Glomerular endothelial cell (primary cell): ENCODE measurements around the gene SENP7. TPM values are rescaled to one million over a fixed set of nuclear protein-coding genes. Genes with fewer than 3 reads are reported as not detected.
"Not testable (repeated sequence)": the region's sequence is repeated elsewhere in the genome, so short reads cannot be mapped to it uniquely, and the experiment has no call there.

Experiments
- DNase-seq: peaks from one replicate; pipeline ENCODE4 v3.0.0-alpha.2; 2011; ENCODE audit warnings: low read depth, low spot score; ENCODE audit errors: extremely low read depth
- total RNA-seq: library from RNA; depleted of rRNA; stranded (reverse); fragments of >200 nt; gene quantifications from 2 replicates; pipeline ENCODE4 v1.2.3, GENCODE V29; 2015

Gene SENP7
- total RNA-seq, 1 donor from 2014 or later: 17.7 TPM

GRCh38 chr3:101454629-101455028 lies 58.4 kb downstream of the SENP7 start:
- no peak for DNase-seq

GRCh38 chr3:101453961-101454360 lies 59.1 kb downstream of the SENP7 start:
- DNase-seq: no peak

DNA sequence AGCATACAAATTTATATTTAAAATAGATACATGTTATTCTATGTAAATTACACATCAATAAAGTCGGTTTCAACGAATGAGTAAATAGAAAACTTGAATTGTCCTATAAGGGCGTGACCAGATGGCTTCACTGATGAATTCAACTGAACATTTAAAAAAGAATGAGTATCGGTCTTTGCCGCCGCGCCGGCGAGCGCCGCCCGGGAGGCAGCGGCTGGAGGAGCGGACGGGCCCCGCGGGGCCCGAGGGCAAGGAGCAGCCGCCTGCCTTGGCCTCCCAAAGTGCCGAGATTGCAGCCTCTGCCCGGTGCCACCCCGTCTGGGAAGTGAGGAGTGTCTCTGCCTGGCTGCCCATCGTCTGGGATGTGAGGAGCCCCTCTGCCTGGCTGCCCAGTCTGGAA lies 74.4 kb downstream of the SENP7 start:
- DNase-seq: not testable (repeated sequence)

DNA sequence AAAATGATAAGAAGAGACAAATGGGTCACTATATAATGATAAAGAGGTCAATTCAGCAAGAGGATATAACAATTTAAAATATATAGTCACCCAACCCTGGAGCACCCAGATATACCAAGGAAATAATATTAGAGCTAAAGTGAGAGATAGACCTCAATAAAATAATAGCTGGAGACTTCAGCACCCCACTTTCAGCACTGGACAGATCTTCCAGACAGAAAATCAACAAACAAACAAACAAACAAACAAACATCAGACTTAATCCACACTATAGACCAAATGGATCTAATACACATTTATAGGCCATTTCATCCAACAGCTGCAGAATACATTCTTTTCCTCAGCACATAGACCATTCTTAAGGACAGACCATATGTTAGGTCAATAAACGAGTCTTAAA lies 79.4 kb downstream of the SENP7 start:
- no peak for DNase-seq

GRCh38 chr3:101423984-101424888 lies 88.8 kb downstream of the SENP7 start:
- DNase-seq: no peak

- no peak for DNase-seq
Observed at GRCh38 chr3:101418851-101419250, 94.2 kb downstream of the SENP7 start.

GRCh38 chr3:101414121-101414520 lies 98.9 kb downstream of the SENP7 start:
- DNase-seq: no peak

DNA sequence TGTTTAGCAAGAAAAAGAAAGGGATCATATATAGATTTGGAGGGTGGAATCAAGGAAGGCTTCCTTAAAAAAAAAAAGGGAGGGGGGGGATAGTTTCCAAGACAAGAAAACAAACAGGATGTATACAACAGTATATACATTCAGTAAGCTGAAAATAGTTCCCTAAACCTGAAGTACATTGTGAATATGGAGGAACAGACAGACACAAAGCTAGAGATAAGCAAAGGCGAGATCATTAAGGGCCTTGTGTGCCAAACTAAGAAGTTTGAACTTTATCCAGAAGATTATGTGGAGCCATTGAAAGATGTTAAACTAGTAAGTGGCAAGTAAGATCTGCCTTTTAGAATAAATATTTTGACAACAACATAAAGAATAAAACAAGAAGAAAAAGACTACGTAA lies 99.4 kb downstream of the SENP7 start:
- no peak for DNase-seq

DNA sequence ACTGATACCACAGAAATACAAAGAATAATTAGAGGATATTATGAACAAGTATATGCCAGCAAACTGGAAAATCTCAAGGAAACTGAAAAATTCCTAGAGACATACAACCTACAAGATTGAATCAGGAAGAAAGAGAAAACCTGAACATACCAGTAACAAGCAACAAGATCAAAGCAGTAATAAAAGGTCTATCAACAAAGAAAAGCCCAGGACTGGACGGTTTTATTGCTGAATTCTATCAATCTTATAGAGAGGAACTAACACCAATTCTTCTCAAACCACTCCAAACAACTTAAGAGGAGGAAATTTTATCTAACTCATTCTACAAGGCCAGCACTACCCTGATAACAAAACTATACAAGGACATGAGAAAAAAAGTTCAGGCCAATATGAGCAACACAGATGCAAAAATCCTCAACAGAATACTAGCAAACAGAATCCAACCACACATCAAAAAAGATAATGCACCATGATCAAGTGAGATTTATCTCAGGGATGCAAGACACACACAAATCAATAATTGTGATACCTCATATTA lies 121.5 kb downstream of the SENP7 start:
- no peak for DNase-seq

- no peak for DNase-seq
Observed at GRCh38 chr3:101388706-101389105, 124.3 kb downstream of the SENP7 start.

- DNase-seq: no peak
Observed at GRCh38 chr3:101387351-101387750, 125.7 kb downstream of the SENP7 start.

GRCh38 chr3:101384426-101384825 lies 128.6 kb downstream of the SENP7 start:
- no peak for DNase-seq

GRCh38 chr3:101383656-101384055 lies 129.4 kb downstream of the SENP7 start:
- no peak for DNase-seq

GRCh38 chr3:101383156-101383575 lies 129.8 kb downstream of the SENP7 start:
- no peak for DNase-seq

DNA sequence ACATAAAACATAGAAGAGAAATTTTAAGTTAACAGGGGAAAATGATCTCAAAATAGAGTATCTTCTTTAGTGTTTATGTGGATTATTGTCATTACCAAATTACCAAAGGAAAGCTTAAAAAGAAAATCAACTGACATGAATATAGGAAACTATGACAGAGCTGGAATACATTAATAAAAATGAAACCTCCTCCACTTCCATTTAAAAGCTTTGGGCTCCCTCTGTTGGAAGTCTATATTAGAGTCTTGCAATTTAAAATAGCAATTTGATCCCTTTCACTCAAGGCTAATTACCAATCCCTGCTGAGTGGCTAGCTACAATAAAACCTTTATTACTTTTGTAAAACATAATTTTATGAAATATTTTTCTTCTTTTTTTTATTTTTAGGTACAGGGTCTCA lies 131.2 kb downstream of the SENP7 start:
- DNase-seq: peak; percentile 9

GRCh38 chr3:101379658-101380376 lies 133.2 kb downstream of the SENP7 start:
- no peak for DNase-seq

DNA sequence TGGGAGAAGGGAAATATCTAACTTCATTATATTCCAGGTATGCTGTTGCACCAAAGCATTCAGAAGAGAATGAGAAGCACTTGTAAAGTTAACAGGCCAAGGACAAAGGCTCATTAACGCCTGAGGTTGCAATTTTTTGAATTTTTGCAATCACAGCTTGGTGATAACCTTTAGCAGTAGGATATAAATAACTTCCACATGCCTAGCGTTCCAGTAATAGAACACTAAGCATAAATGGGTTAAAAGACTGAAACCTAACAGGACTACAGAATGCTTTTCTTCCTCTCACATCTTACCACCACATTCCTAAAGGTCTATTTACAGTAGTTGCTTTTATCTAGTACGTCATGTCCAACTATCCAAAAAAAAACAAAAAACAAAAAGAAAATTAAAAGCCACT lies 135.2 kb downstream of the SENP7 start:
- no peak for DNase-seq

GRCh38 chr3:101377209-101377608 lies 135.8 kb downstream of the SENP7 start:
- DNase-seq: no peak

DNA sequence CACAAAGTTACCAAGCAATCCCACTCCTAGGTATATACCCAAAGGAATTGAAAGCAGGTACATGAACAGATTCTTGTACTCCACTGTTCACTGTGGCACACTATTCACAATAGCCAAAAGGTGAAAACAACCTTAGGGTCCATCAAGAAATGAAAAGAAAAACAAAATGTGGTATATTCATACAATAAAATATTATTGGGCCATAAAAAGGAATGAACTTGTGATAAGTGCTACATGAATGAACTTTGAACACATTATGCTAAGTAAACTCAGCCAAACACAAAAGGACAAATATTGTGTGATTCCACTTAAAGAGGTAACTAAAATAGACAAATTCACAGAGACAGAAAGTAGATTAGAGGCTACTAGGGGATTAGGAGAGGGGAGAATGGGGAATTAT lies 137.4 kb downstream of the SENP7 start:
- no peak for DNase-seq

- DNase-seq: no peak
Observed at GRCh38 chr3:101362406-101362805, 150.6 kb downstream of the SENP7 start.

- no peak for DNase-seq
Observed at GRCh38 chr3:101351829-101352228, 161.2 kb downstream of the SENP7 start.

GRCh38 chr3:101340591-101340990 lies 172.4 kb downstream of the SENP7 start:
- no peak for DNase-seq
